Upper lobe of left lung (tissue), 6 donors: ENCODE data around the gene DNAH17. TPM values are rescaled to one million over a fixed set of nuclear protein-coding genes. Genes with fewer than 3 reads are reported as not detected.

ENCODE experiments used
- ATAC-seq, 2 donors: fragments of 200-7000 bp; cut with Tn5 transposase; one replicate each; pipeline ENCODE4 v1.9.1; 2022; ENCODE audit warnings: mild to moderate bottlenecking in 2 of 2, moderate library complexity in 2 of 2; ENCODE audit not compliant: low FRiP score in 2 of 2
- DNase-seq, 2 donors: peaks; one replicate each; pipeline ENCODE4 v3.0.0-alpha.2; 2019 to 2020
- H3K27ac ChIP-seq, 4 donors: fragments of 200-600 bp; sonication (generic); one replicate each; pipeline ENCODE4 v1.5.1; 2016 to 2019
- H3K27me3 ChIP-seq, 4 donors: fragments of 200-600 bp; sonication (generic); one replicate each; pipeline ENCODE4 v1.5.1; 2017 to 2019
- H3K36me3 ChIP-seq, 4 donors: fragments of 200-600 bp; sonication (generic); one replicate each; pipeline ENCODE4 v1.5.1; 2016 to 2019
- H3K4me1 ChIP-seq, 4 donors: fragments of 200-600 bp; sonication (generic); one replicate each; pipeline ENCODE4 v1.5.1; 2018 to 2019
- H3K4me3 ChIP-seq, 4 donors: fragments of 200-600 bp; sonication (generic); one replicate each; pipeline ENCODE4 v1.5.1; 2017 to 2019; ENCODE audit warnings: mild to moderate bottlenecking in 2 of 4, moderate library complexity in 1 of 4
- H3K9me3 ChIP-seq, 4 donors: fragments of 200-600 bp; sonication (generic); one replicate each; pipeline ENCODE4 v1.5.1; 2018 to 2019
- EP300 ChIP-seq, 4 donors: sonication (generic); formaldehyde crosslinking; IDR thresholded peaks; one replicate each; pipeline ENCODE4 v1.5.1; 2017; ENCODE audit warnings: antibody characterized with exemption in 4 of 4, control low read depth in 2 of 4
- POLR2A ChIP-seq, 4 donors: fragments of 450-650 bp; IDR thresholded peaks; one replicate each; pipeline ENCODE4 v1.5.1; 2016 to 2017; ENCODE audit warnings: antibody characterized with exemption in 4 of 4, mild to moderate bottlenecking in 2 of 4
- POLR2AphosphoS5 ChIP-seq, 2 donors: sonication (generic); formaldehyde crosslinking; IDR thresholded peaks; one replicate each; pipeline ENCODE4 v1.5.1; 2017; ENCODE audit warnings: antibody characterized with exemption in 2 of 2
- WGBS, 2 donors: methylation state at CpG; one replicate each; pipeline ENCODE4 v1.1.5; 2017 to 2018; 5-methylcytosine and 5-hydroxymethylcytosine counted together
- total RNA-seq, 6 donors: library from RNA; depleted of rRNA in 4 of 6; stranded (reverse); fragments of >200 nt in 4 of 6; gene quantifications; one replicate each; pipeline versions ENCODE4 v1.1.0 to v1.2.1, GENCODE V29; 2016 to 2021
- TF ChIP-seq, protein P1 (sequence below), 6 experiments: fragments of 450-650 bp in 4 of 6; fragments of 200-600 bp in 2 of 6; sonication (generic) in 2 of 6; IDR thresholded peaks; one replicate each; pipeline ENCODE4 v1.5.1; 2016 to 2019; ENCODE audit warnings: antibody characterized with exemption in 6 of 6
- donor health status: DM: no; HTN: no; CAD: no; lungs with moderate emphysema.
- donor health status: DM: no; HTN: yes; CAD: no; lungs with severe emphysema.

DNAH17 gene
- total RNA-seq, 6 donors from 2014 or later = 2.0 to 21.0 (median 3.7) TPM

GRCh38 chr17:78431692-78431958 is 145.6 kb downstream of the DNAH17 start:
- H3K4me1 ChIP-seq = peaks cover 0 to 7% (median 4%) of the 10 kb centered on the region in 4 donors
- H3K4me3 ChIP-seq = no peak overlapping the region
- H3K36me3 ChIP-seq = peaks cover 9 to 36% (median 22%) of the 10 kb centered on the region in 4 donors
- no peak overlapping the region for H3K27ac ChIP-seq
- ATAC-seq (no peak), DNase-seq (no peak)
- no peaks in the 10 kb centered on the region for H3K9me3 ChIP-seq
- 78 to 85% methylated on average over 10 to 11 of the region's 11 CpGs for WGBS, 2 donors
- TF ChIP-seq EP300 (IDR thresholded peaks at IDR 0.05) (no peak), POLR2AphosphoS5 (IDR thresholded peaks at IDR 0.05) (no peak), POLR2A (IDR thresholded peaks at IDR 0.05) (no peak)
- TF ChIP-seq, protein P1, sequence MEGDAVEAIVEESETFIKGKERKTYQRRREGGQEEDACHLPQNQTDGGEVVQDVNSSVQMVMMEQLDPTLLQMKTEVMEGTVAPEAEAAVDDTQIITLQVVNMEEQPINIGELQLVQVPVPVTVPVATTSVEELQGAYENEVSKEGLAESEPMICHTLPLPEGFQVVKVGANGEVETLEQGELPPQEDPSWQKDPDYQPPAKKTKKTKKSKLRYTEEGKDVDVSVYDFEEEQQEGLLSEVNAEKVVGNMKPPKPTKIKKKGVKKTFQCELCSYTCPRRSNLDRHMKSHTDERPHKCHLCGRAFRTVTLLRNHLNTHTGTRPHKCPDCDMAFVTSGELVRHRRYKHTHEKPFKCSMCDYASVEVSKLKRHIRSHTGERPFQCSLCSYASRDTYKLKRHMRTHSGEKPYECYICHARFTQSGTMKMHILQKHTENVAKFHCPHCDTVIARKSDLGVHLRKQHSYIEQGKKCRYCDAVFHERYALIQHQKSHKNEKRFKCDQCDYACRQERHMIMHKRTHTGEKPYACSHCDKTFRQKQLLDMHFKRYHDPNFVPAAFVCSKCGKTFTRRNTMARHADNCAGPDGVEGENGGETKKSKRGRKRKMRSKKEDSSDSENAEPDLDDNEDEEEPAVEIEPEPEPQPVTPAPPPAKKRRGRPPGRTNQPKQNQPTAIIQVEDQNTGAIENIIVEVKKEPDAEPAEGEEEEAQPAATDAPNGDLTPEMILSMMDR (IDR thresholded peaks at IDR 0.05) = no peak
- no peaks in the 10 kb centered on the region for H3K27me3 ChIP-seq

GRCh38 chr17:78430892-78431691 is 146.1 kb downstream of the DNAH17 start:
- DNase-seq (no peak), ATAC-seq (no peak)
- H3K27ac ChIP-seq = no peak overlapping the region
- no peak overlapping the region for H3K4me3 ChIP-seq
- no peak for TF ChIP-seq POLR2AphosphoS5 (IDR thresholded peaks at IDR 0.05)
- no peak for TF ChIP-seq EP300 (IDR thresholded peaks at IDR 0.05)
- TF ChIP-seq, protein P1 (IDR thresholded peaks at IDR 0.05) = no peak
- TF ChIP-seq POLR2A (IDR thresholded peaks at IDR 0.05) = no peak
- H3K9me3 ChIP-seq = no peaks in the 10 kb centered on the region
- WGBS, 2 donors = 66 to 69% methylated on average over 11 to 20 of the region's 20 CpGs
- H3K36me3 ChIP-seq = peaks cover 14 to 41% (median 27%) of the 10 kb centered on the region in 4 donors
- H3K27me3 ChIP-seq = no peaks in the 10 kb centered on the region
- peaks cover 0 to 9% (median 5%) of the 10 kb centered on the region in 4 donors for H3K4me1 ChIP-seq

DNA sequence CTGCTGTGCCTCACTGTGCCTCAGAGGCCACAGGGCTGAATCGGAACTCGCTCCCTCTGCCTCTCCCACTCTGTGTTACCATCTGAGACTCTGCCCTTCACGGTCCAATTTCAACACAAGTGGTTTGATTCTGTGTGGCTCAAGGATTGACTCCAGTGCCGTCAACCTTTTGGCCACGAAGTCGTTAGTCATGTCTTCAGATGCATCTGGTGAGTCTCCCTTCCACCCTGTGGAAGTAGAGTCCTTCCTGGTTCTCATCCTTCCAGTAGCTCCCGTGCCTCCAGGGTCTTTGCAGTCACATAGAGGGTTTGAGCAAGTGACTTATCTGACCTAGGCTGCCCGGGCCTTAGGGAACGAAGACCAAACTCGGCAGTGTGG is 147.6 kb downstream of the DNAH17 start:
- DNase-seq = no peak
- Histone ChIP-seq H3K27ac (peak overlapping the region in 1 of 4 donors; percentile 5), H3K9me3 (no peaks in the 10 kb centered on the region), H3K4me3 (no peak overlapping the region), H3K4me1 (peaks cover under 1 to 22% (median 19%) of the 10 kb centered on the region in 4 donors), H3K27me3 (no peaks in the 10 kb centered on the region), H3K36me3 (peaks cover 17 to 56% (median 39%) of the 10 kb centered on the region in 4 donors)
- 78 to 79% methylated on average over 7 to 10 of the region's 10 CpGs for WGBS, 2 donors
- no peak for TF ChIP-seq EP300 (IDR thresholded peaks at IDR 0.05)
- no peak for TF ChIP-seq POLR2A (IDR thresholded peaks at IDR 0.05)
- TF ChIP-seq POLR2AphosphoS5 (IDR thresholded peaks at IDR 0.05) = no peak
- TF ChIP-seq, protein P1 (IDR thresholded peaks at IDR 0.05) = no peak
- ATAC-seq = no peak

- Histone ChIP-seq H3K27ac (peak overlapping the region in 1 of 4 donors; percentile 5), H3K36me3 (peaks cover 22 to 62% (median 44%) of the 10 kb centered on the region in 4 donors), H3K4me3 (no peak overlapping the region), H3K9me3 (no peaks in the 10 kb centered on the region), H3K4me1 (peaks cover 6 to 27% (median 23%) of the 10 kb centered on the region in 4 donors), H3K27me3 (no peaks in the 10 kb centered on the region)
- 81 to 86% methylated on average over 22 to 24 of the region's 24 CpGs for whole genome bisulfite sequencing, 2 donors
- ATAC-seq = no peak
- DNase-seq = no peak
- TF ChIP-seq EP300 (IDR thresholded peaks at IDR 0.05) (no peak), POLR2AphosphoS5 (IDR thresholded peaks at IDR 0.05) (no peak), POLR2A (IDR thresholded peaks at IDR 0.05) (no peak)
- TF ChIP-seq, protein P1 (IDR thresholded peaks at IDR 0.05) = no peak
Observed at GRCh38 chr17:78428836-78429617, 148.2 kb downstream of the DNAH17 start.
